SK-N-MC (cell line): ENCODE measurements around the gene NF2.

Source experiments
- DNase-seq: peaks from one replicate; pipeline ENCODE4 v3.0.0-alpha.2; 2011; ENCODE audit warnings: low read depth, low spot score
- H3K27ac ChIP-seq: fragments of 200-600 bp; sonication (generic); 2 replicates; pipeline ENCODE4 v1.5.1; 2016; ENCODE audit warnings: mixed run types
- H3K36me3 ChIP-seq: fragments of 200-600 bp; sonication (generic); 2 replicates; pipeline ENCODE4 v1.6.1; 2017; ENCODE audit warnings: antibody characterized with exemption, low read length, mixed read lengths; ENCODE audit not compliant: insufficient read depth
- H3K4me3 ChIP-seq: fragments of 200-600 bp; sonication (generic); 2 replicates; pipeline ENCODE4 v1.5.1; 2016
- H3K9ac ChIP-seq: fragments of 200-600 bp; sonication (generic); 2 replicates; pipeline ENCODE4 v1.8.0; 2017; ENCODE audit warnings: mixed run types, mixed read lengths; ENCODE audit not compliant: insufficient read length
- H3K9me3 ChIP-seq: fragments of 200-600 bp; sonication (generic); 2 replicates; pipeline ENCODE4 v1.6.1; 2017; ENCODE audit warnings: low read depth, mild to moderate bottlenecking, antibody characterized with exemption, low read length, moderate library complexity, mixed read lengths
- EZH2 ChIP-seq: fragments of 200-600 bp; sonication (generic); IDR thresholded peaks from one replicate; pipeline ENCODE4 v1.6.1; 2017; ENCODE audit warnings: antibody characterized with exemption
- FOXP2 ChIP-seq: optimal IDR thresholded peaks from 2 replicates; pipeline ENCODE3; 2011; ENCODE audit warnings: mild to moderate bottlenecking, moderate library complexity; ENCODE audit not compliant: insufficient read depth; ENCODE audit errors: extremely low read length, control extremely low read depth
- POLR2AphosphoS5 ChIP-seq: IDR thresholded peaks from 2 replicates; pipeline ENCODE4 v1.6.1; 2012; ENCODE audit warnings: mild to moderate bottlenecking, low read depth, low read length, borderline replicate concordance

NF2 gene

DNA sequence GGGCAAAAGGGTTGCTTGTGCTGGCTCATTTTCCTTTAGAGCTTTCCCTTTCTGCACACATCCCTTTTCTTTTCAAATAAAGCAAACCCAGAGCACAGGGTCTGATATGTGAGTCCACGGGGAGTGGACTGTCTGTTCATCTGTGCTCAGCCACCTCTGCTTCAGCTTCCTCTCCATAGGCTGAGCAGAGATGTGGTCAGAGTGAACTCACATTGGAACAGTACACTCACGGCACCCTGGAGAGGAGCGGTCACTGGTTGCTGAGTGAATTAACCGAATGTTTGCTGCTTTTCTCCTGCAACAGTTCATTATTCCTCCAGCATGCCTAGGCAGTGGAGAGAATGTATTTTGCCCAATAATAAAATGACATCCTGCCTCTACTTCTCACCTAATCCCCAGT lies 80.1 kb downstream of the NF2 start:
- no peaks in the 10 kb centered on the region for H3K9me3 ChIP-seq
- no peak overlapping the region for H3K4me3 ChIP-seq
- no peak for DNase-seq
- no peak overlapping the region for H3K9ac ChIP-seq
- peaks cover 3% of the 10 kb centered on the region; the same call in 1 of the 2 replicates for H3K36me3 ChIP-seq
- no peak for TF ChIP-seq POLR2AphosphoS5
- no peak for TF ChIP-seq EZH2
- no peak for TF ChIP-seq FOXP2
- H3K27ac ChIP-seq, result no peak overlapping the region

DNA sequence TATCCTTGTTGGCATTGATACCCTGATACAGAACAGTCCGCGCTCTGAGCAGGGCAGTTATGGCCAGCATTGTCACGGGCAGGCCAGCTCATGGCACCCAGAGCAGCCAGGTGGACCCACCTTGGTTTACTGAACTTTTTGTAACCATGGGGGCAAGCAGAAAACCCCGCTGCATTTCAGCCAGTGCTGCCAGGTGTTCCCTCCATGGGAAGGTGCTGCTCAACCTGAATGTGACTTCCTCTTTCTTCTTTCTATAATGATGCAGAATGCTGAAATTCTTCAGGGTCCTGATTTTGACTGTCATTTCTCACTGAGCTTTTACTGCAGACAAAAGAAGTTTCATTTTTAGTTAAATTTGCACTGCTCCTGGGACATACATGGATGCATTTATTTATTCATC lies 80.8 kb downstream of the NF2 start:
- no peak overlapping the region for H3K9ac ChIP-seq
- H3K27ac ChIP-seq, result no peak overlapping the region
- no peak for TF ChIP-seq FOXP2
- no peak for TF ChIP-seq POLR2AphosphoS5
- no peak for TF ChIP-seq EZH2
- H3K9me3 ChIP-seq, result no peaks in the 10 kb centered on the region
- DNase-seq, result no peak
- H3K36me3 ChIP-seq, result peaks cover 3% of the 10 kb centered on the region; the same call in 1 of the 2 replicates
- H3K4me3 ChIP-seq, result no peak overlapping the region

DNA sequence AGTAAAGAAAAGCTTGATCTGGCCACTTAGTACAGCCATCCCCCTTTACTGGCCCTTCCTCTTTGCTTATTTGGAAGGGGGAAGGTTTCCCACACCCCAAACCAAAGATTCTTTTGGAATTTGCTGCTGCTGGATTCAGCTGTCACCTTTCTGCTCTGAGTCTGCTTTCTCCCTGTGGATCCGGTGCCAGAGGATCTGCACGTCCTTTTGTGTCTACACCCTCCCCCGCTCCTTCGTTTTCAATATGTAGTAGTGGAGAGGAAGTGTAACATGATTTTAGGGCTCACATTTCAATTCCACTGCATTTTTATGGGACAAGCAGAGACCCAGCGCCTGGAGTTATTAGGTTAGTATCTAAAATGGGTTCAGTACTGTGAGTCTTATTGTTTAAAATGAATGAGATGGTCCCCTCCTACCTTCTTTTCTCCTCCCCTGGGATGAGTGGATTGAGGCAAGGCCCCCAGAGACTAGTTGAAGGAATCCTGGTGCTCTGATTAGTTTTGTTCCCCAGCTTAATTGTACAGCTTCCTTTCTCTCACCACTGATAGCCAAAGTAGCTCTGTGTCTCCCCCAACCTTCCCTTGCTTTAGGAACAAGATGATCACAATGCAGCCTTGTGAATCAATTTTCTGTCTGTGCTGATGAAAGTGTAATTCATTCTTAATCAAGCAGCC lies 85.9 kb downstream of the NF2 start:
- H3K9ac ChIP-seq, result no peak overlapping the region
- H3K4me3 ChIP-seq, result no peak overlapping the region
- no peak for DNase-seq
- no peak for TF ChIP-seq EZH2
- TF ChIP-seq POLR2AphosphoS5, result no peak
- no peak for TF ChIP-seq FOXP2
- no peaks in the 10 kb centered on the region for H3K36me3 ChIP-seq
- H3K27ac ChIP-seq, result no peak overlapping the region
- H3K9me3 ChIP-seq, result no peaks in the 10 kb centered on the region

DNA sequence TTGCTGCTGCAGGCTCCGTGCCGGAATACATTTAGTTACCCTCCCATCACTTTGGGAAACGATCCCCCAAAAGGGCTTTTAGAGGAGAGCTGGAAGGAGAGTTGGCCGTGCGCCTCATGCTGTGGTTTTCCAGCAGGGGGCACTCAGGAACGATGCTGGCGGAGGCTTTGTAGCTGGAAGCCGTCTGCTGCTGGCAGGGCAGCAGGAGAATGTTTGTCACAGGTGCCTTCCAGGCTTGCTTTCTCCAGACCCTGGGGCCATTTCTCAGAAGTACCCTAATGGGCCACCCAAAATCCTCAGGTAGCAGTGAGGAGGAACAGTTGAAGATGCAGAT lies 86.4 kb downstream of the NF2 start:
- TF ChIP-seq POLR2AphosphoS5 (no peak), EZH2 (no peak), FOXP2 (no peak)
- Histone ChIP-seq H3K9me3 (no peaks in the 10 kb centered on the region), H3K27ac (no peak overlapping the region), H3K36me3 (no peaks in the 10 kb centered on the region), H3K9ac (no peak overlapping the region), H3K4me3 (no peak overlapping the region)
- no peak for DNase-seq

DNA sequence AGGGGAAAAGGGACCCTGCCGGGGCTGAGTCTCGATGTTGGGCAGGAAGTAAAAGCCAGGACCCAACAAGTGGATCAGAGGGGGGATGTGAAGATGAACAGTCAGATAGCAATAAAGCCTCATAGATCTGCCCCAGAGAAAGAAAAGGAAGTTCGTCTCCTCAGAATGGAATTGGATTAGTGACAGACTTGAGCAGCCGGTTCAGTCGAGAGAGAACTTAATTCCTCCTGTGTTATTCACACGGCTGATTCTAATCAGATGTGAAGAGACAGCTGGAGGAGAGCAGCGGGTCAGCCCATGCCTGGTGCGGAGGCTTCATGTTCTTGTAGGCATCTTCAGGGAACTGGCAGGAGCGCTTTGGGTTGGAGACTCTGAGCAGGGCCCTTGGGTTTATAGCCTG lies 87.0 kb downstream of the NF2 start:
- H3K9ac ChIP-seq, result no peak overlapping the region
- DNase-seq, result no peak
- TF ChIP-seq EZH2, result no peak
- TF ChIP-seq FOXP2, result no peak
- no peak for TF ChIP-seq POLR2AphosphoS5

DNA sequence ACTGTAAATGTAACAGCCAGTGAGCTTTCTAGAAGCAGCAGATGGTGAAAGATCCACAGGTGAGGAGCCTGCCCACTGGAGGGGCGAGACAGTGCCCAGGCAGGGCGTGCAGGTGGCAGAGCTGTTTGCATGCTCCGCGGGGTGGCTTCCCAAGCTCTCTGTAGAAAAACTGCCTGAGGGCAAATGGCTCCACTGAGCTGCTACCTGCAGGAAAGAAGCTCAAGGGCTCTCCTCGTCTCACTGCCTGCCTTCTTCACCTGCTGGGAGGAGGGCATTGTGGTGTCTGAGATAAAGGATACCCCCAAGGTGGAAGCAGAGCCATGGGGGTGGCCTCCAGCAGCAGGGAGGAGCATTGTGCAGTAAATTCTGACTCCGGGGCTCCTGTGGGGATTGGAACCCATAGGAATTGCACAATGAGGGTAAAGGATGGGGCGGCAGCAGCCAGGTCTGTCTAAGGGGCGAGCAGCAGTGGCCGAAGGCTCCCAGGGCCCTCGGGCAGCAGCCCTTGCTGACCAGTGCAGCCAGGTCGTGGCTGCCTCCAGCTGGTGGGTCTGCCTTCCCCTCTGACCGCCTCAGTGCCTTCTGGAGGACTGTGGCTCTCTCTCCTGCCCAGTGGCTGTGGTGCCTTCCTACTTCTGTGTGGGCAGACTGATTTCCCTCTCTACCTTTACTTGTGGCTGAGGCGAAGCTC lies 88.3 kb downstream of the NF2 start:
- Histone ChIP-seq H3K4me3 (no peak overlapping the region), H3K9me3 (no peaks in the 10 kb centered on the region), H3K9ac (no peak overlapping the region), H3K36me3 (no peaks in the 10 kb centered on the region), H3K27ac (no peak overlapping the region)
- DNase-seq, result no peak
- TF ChIP-seq FOXP2 (no peak), POLR2AphosphoS5 (no peak), EZH2 (no peak)

More for the DNA sequence above, 87.0 kb downstream of the NF2 start:
- no peaks in the 10 kb centered on the region for H3K9me3 ChIP-seq
- H3K36me3 ChIP-seq, result no peaks in the 10 kb centered on the region
- H3K4me3 ChIP-seq, result no peak overlapping the region
- H3K27ac ChIP-seq, result no peak overlapping the region

DNA sequence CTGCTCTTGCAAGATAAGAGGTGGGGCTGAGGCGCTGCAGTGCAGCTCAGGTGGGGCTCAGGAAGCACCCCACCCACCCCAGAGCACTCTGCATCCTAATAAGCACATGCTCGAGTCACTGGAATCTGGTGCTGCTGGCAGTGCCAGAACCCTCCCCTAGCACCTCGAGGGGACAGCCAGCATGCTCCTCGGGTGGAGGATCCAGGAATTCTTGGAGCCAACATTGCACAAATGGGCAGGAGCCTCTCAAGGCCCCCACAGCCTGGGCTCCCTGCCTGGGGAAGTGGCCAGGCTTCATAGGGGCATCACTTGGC lies 88.9 kb downstream of the NF2 start:
- Histone ChIP-seq H3K36me3 (no peaks in the 10 kb centered on the region), H3K27ac (no peak overlapping the region), H3K4me3 (no peak overlapping the region), H3K9ac (no peak overlapping the region), H3K9me3 (no peaks in the 10 kb centered on the region)
- TF ChIP-seq FOXP2, result no peak
- DNase-seq, result no peak

DNA sequence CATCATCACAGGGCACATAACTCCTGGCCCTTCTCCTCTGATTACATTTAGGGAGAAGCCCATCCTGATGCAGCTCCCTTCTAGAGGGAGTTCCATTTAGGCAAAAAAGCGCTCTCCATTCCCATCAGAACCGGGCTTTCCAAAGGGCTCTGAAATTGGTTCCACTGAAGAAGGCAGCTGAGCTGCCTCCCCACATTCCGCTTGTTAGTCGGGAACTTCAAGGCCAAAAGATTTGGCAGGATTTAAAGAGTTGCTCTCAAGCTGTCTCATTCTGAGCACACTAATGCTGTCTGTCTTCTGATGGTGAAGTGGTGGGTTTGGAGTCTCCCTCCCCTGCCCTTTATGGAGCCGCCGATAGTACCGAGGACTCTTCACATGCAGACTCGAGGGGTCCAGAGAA lies 89.7 kb downstream of the NF2 start:
- TF ChIP-seq EZH2 (no peak), POLR2AphosphoS5 (no peak), FOXP2 (no peak)
- Histone ChIP-seq H3K9me3 (no peaks in the 10 kb centered on the region), H3K4me3 (no peak overlapping the region), H3K36me3 (no peaks in the 10 kb centered on the region), H3K9ac (no peak overlapping the region), H3K27ac (no peak overlapping the region)
- no peak for DNase-seq

DNA sequence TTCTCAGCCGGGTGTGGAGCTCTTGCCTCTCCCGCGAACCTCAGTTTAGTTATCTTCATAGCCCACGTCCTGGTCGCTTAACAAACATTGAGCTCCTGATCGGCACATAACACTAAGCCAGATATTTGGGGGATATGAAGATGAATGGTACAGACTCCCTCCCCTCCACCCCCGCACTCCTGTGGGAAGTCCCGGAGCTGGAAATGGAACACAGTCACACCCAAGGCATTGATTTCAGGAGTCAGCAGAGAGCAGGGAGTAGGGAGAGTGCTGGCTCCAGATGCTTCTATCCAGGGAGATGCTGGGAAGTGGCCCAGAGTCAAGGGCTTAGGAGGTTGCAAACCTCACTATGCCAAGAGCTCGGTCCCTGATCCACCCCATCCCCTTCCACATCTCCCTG lies 90.2 kb downstream of the NF2 start:
- H3K36me3 ChIP-seq, result no peaks in the 10 kb centered on the region
- TF ChIP-seq FOXP2, result no peak
- TF ChIP-seq POLR2AphosphoS5, result no peak
- TF ChIP-seq EZH2, result no peak
- DNase-seq, result no peak

More for the DNA sequence above, 90.2 kb downstream of the NF2 start:
- no peak overlapping the region for H3K4me3 ChIP-seq
- H3K9me3 ChIP-seq, result no peaks in the 10 kb centered on the region
- H3K9ac ChIP-seq, result no peak overlapping the region
- H3K27ac ChIP-seq, result no peak overlapping the region
